ENCODE data around the gene CDHR5.
"Not testable (repeated sequence)": the region's sequence is repeated elsewhere in the genome, so short reads cannot be mapped to it uniquely, and the experiment has no call there.

Gene CDHR5

GRCh38 chr11:581342-581741 is 43.4 kb downstream of the CDHR5 start:
- no peak for DNase-seq

- DNase-seq, result no peak
These were observed 44.7 kb downstream of the CDHR5 start for GRCh38 chr11:579830-580601.

GRCh38 chr11:578276-579035 is 46.3 kb downstream of the CDHR5 start:
- DNase-seq, result no peak

GRCh38 chr11:577611-577894 is 47.2 kb downstream of the CDHR5 start:
- no peak for DNase-seq

GRCh38 chr11:576811-577610 is 47.7 kb downstream of the CDHR5 start:
- DNase-seq, result no peak

- peak; percentile 79 for DNase-seq
These were observed 48.6 kb downstream of the CDHR5 start, which contains the start of gene PHRF1 for GRCh38 chr11:575996-576768. Gene PHRF1, plus strand, starts transcription at chr11:576470. Its CDS starts 5,043 bp downstream, at chr11:581513.

- peak; percentile 79 for DNase-seq
These were observed 49.3 kb downstream of the CDHR5 start for GRCh38 chr11:575313-575995.

GRCh38 chr11:574632-575312 is 50.0 kb downstream of the CDHR5 start:
- no peak for DNase-seq

- DNase-seq, result not testable (repeated sequence)
These were observed 50.7 kb downstream of the CDHR5 start for GRCh38 chr11:574031-574570.

GRCh38 chr11:573146-573759 is 51.5 kb downstream of the CDHR5 start:
- DNase-seq, result no peak

GRCh38 chr11:571802-572185 is 53.0 kb downstream of the CDHR5 start:
- DNase-seq, result no peak

- no peak for DNase-seq
These were observed 55.4 kb downstream of the CDHR5 start for GRCh38 chr11:569158-569885.

- peak; percentile 82 for DNase-seq
These were observed 56.2 kb downstream of the CDHR5 start for GRCh38 chr11:568306-569157.

GRCh38 chr11:567629-568292 is 57.0 kb downstream of the CDHR5 start:
- no peak for DNase-seq

- no peak for DNase-seq
These were observed 57.6 kb downstream of the CDHR5 start for GRCh38 chr11:567011-567628.

Measured in NCI-H2171 (cell line).